Sigmoid colon (tissue), 7 donors: ENCODE measurements around the gene KYAT1. TPM values are rescaled to one million over a fixed set of nuclear protein-coding genes. Genes with fewer than 3 reads are reported as not detected.

Experiments used
- DNase-seq: peaks from one replicate; pipeline ENCODE4 v3.0.0-alpha.2; 2019
- H3K27ac ChIP-seq, 4 donors: fragments of 200-600 bp; sonication (generic); one replicate each; pipeline ENCODE4 v1.5.1; 2016 to 2019; ENCODE audit warnings: mild to moderate bottlenecking in 1 of 4
- H3K27me3 ChIP-seq, 3 donors: fragments of 200-600 bp; sonication (generic); one replicate each; pipeline ENCODE4 v1.5.1; 2019; ENCODE audit warnings: mild to moderate bottlenecking in 1 of 3
- H3K36me3 ChIP-seq, 4 donors: fragments of 200-600 bp; sonication (generic); one replicate each; pipeline ENCODE4 v1.5.1; 2016 to 2019
- H3K4me1 ChIP-seq, 4 donors: fragments of 200-600 bp; sonication (generic); one replicate each; pipeline ENCODE4 v1.5.1; 2017 to 2019
- H3K4me3 ChIP-seq, 4 donors: fragments of 200-600 bp; sonication (generic); one replicate each; pipeline ENCODE4 v1.5.1; 2017 to 2019; ENCODE audit warnings: mild to moderate bottlenecking in 2 of 4, moderate library complexity in 1 of 4
- H3K9me3 ChIP-seq, 4 donors: fragments of 200-600 bp in 3 of 4; sonication (generic) in 3 of 4; one replicate each; pipeline versions ENCODE4 v1.5.1 to v1.6.1; 2013 to 2019
- EP300 ChIP-seq, 4 donors: sonication (generic); formaldehyde crosslinking; IDR thresholded peaks; one replicate each; pipeline ENCODE4 v1.6.1; 2017; ENCODE audit warnings: antibody characterized with exemption in 4 of 4
- POLR2A ChIP-seq, 2 donors: fragments of 450-650 bp; IDR thresholded peaks; one replicate each; pipeline ENCODE4 v1.6.1; 2016; ENCODE audit warnings: antibody characterized with exemption in 2 of 2, mild to moderate bottlenecking in 2 of 2, moderate library complexity in 2 of 2
- POLR2AphosphoS5 ChIP-seq, 4 donors: sonication (generic); formaldehyde crosslinking; IDR thresholded peaks; one replicate each; pipeline ENCODE4 v1.6.1; 2017; ENCODE audit warnings: antibody characterized with exemption in 4 of 4
- WGBS, 2 donors: extraction: QIAGEN DNeasy Blood & Tissue Kit; methylation state at CpG; one replicate each; pipeline ENCODE4 v1.1.7; 2013; 5-methylcytosine and 5-hydroxymethylcytosine counted together
- intact Hi-C: fragments of 100-400 bp; cut with DNase I; formaldehyde crosslinking; loops from one replicate; pipeline ENCODE4 v1.15.1; 2023
- polyA plus RNA-seq, 3 donors: library from polyadenylated mRNA; stranded (reverse); fragments of 200-250 nt; gene quantifications; one replicate each; pipeline ENCODE4 v1.2.3, GENCODE V29; 2013
- total RNA-seq, 4 donors: library from RNA; depleted of rRNA; stranded (reverse); fragments of >200 nt; gene quantifications; one replicate each; pipeline ENCODE4 v1.1.0, GENCODE V29; 2016
- TF ChIP-seq, protein P1 (sequence below), 4 experiments: fragments of 450-650 bp in 3 of 4; fragments of 200-600 bp in 1 of 4; IDR thresholded peaks; one replicate each; pipeline ENCODE4 v1.5.1; 2016 to 2019; ENCODE audit warnings: antibody characterized with exemption in 4 of 4, mild to moderate bottlenecking in 3 of 4, moderate library complexity in 2 of 4
- donor health status: healthy with polysubstance abuse.
- donor health status: Bipolar disorder and iron deficiency.
- donor health status: healthy.

The KYAT1 gene
- total and polyA plus RNA-seq, 7 donors: 0.60 to 8.0 (median 4.5) TPM

- Histone ChIP-seq H3K4me3 (no peak overlapping the region), H3K9me3 (no peaks in the 10 kb centered on the region), H3K4me1 (peaks cover 0 to 35% (median 33%) of the 10 kb centered on the region in 4 donors), H3K27ac (peak overlapping the region; percentile 34 to 58 (median 44)), H3K27me3 (no peaks in the 10 kb centered on the region), H3K36me3 (peaks cover 3 to 47% (median 13%) of the 10 kb centered on the region in 4 donors)
- DNase-seq: no peak
- WGBS, 2 donors: 17 to 39% methylated on average over 23 of the region's 23 CpGs
- intact Hi-C loops: no loop called here
- no peak for TF ChIP-seq EP300 (IDR thresholded peaks at IDR 0.05)
- peak in 2 of 4 donors; percentile 19 to 30 for TF ChIP-seq POLR2AphosphoS5 (IDR thresholded peaks at IDR 0.05)
These were observed 20.8 kb upstream of the KYAT1 start for GRCh38 chr9:128902351-128903078.

- no peak for TF ChIP-seq POLR2AphosphoS5 (IDR thresholded peaks at IDR 0.05)
- TF ChIP-seq, protein P1, sequence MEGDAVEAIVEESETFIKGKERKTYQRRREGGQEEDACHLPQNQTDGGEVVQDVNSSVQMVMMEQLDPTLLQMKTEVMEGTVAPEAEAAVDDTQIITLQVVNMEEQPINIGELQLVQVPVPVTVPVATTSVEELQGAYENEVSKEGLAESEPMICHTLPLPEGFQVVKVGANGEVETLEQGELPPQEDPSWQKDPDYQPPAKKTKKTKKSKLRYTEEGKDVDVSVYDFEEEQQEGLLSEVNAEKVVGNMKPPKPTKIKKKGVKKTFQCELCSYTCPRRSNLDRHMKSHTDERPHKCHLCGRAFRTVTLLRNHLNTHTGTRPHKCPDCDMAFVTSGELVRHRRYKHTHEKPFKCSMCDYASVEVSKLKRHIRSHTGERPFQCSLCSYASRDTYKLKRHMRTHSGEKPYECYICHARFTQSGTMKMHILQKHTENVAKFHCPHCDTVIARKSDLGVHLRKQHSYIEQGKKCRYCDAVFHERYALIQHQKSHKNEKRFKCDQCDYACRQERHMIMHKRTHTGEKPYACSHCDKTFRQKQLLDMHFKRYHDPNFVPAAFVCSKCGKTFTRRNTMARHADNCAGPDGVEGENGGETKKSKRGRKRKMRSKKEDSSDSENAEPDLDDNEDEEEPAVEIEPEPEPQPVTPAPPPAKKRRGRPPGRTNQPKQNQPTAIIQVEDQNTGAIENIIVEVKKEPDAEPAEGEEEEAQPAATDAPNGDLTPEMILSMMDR (IDR thresholded peaks at IDR 0.05): no peak
- no peak for TF ChIP-seq POLR2A (IDR thresholded peaks at IDR 0.05)
- TF ChIP-seq EP300 (IDR thresholded peaks at IDR 0.05): no peak
- no peaks in the 10 kb centered on the region for H3K27me3 ChIP-seq
- H3K4me3 ChIP-seq: no peak overlapping the region
- no peaks in the 10 kb centered on the region for H3K9me3 ChIP-seq
- H3K27ac ChIP-seq: peak overlapping the region; percentile 17 to 58 (median 40)
- intact Hi-C loops: no loop called here
- peaks cover 0 to 33% (median 32%) of the 10 kb centered on the region in 4 donors for H3K4me1 ChIP-seq
- 70 to 72% methylated on average over 5 of the region's 5 CpGs for WGBS, 2 donors
- DNase-seq: no peak
- H3K36me3 ChIP-seq: peaks cover 0 to 47% (median 14%) of the 10 kb centered on the region in 4 donors
These were observed 20.1 kb upstream of the KYAT1 start for GRCh38 chr9:128901822-128902221.

DNA sequence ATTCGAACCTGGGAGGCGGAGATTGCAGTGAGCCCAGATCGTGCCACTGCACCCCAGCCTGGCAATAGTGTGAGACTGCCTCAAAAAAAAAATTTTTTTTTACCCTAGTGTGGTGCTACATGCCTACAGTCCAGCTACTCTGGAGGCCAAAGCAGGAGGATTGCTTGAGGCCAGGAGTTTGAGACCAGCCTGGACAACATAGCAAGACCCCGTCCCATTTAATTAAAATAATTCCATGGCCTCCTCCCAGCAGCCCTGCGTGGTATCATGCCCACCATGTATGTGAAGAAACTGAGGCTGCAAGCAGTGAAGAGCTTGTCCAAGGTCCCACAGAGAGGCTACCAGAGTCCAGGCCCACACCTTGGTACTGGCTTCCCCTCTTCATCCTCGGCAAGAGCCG is 19.6 kb upstream of the KYAT1 start:
- peaks cover 0 to 51% (median 15%) of the 10 kb centered on the region in 4 donors for H3K36me3 ChIP-seq
- no peaks in the 10 kb centered on the region for H3K27me3 ChIP-seq
- DNase-seq: no peak
- TF ChIP-seq POLR2A (IDR thresholded peaks at IDR 0.05): no peak
- no peak for TF ChIP-seq POLR2AphosphoS5 (IDR thresholded peaks at IDR 0.05)
- TF ChIP-seq EP300 (IDR thresholded peaks at IDR 0.05): no peak
- TF ChIP-seq, protein P1 (IDR thresholded peaks at IDR 0.05): no peak
- H3K4me3 ChIP-seq: no peak overlapping the region
- peaks cover 0 to 32% (median 28%) of the 10 kb centered on the region in 4 donors for H3K4me1 ChIP-seq
- H3K9me3 ChIP-seq: no peaks in the 10 kb centered on the region
- intact Hi-C loops: no loop called here
- H3K27ac ChIP-seq: peak overlapping the region in 2 of 4 donors; percentile 45 to 58
- 90 to 92% methylated on average over 7 of the region's 7 CpGs for WGBS, 2 donors

GRCh38 chr9:128899566-128900322 is 18.0 kb upstream of the KYAT1 start:
- Histone ChIP-seq H3K4me1 (peaks cover 0 to 32% (median 27%) of the 10 kb centered on the region in 4 donors), H3K36me3 (peaks cover 5 to 66% (median 15%) of the 10 kb centered on the region in 4 donors), H3K27me3 (no peaks in the 10 kb centered on the region), H3K9me3 (no peaks in the 10 kb centered on the region), H3K4me3 (no peak overlapping the region), H3K27ac (peak overlapping the region; percentile 13 to 51 (median 30))
- intact Hi-C loops: no loop called here
- TF ChIP-seq POLR2A (IDR thresholded peaks at IDR 0.05) (no peak), EP300 (IDR thresholded peaks at IDR 0.05) (no peak), POLR2AphosphoS5 (IDR thresholded peaks at IDR 0.05) (no peak)
- TF ChIP-seq, protein P1 (IDR thresholded peaks at IDR 0.05): no peak
- WGBS, 2 donors: 37 to 48% methylated on average over 8 of the region's 8 CpGs
- no peak for DNase-seq
